Measurements from ENCODE around the gene PDE2A.

The PDE2A gene

GRCh38 chr11:72635933-72636332 lies 38.3 kb downstream of the PDE2A start:
- ChIA-PET CTCF (interaction anchor here (1.3 kb wide), 1 partner anchor 165 kb away, joined by 4 read pairs; no protein-coding TSS in a partner anchor), POLR2A (ENCODE audit: low non-redundant PET) (no interaction called here)
- no peak overlapping the region for H3K27ac ChIP-seq
- no peak for TF ChIP-seq CTCF (conservative IDR thresholded peaks at IDR 0.05; ENCODE audit: low read depth)
- DNase-seq (ENCODE audit: low spot score): no peak

DNA sequence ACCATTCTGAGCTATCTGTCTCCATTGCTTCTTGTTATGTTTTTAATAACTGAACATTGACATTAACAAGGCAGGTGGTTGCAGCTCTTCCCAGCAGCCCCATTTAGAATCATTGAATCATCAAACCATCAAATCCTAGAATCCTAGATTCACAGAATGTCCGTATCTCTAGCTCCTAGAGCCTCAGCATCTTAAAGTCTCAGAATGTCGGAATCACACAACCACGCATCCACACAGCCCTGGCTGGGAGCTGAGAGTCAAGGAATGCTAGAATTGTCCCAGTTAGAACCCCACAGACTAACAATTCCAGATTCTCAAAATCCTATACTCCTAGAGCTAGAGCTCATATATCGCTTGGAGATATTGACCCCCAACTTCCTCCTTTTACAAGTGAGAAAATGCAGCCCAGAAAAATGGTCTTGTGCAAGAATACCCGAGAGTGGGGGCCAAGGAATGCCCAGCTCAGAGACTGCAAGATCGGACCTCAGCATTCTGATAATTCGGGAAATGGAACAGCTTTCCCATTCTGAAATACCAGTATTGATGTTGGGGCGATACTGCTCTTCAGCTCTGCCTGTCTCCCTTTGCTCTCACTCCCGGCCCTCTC lies 38.8 kb downstream of the PDE2A start:
- TF ChIP-seq CTCF (conservative IDR thresholded peaks at IDR 0.05; ENCODE audit: low read depth): no peak
- no peak overlapping the region for H3K27ac ChIP-seq
- DNase-seq (ENCODE audit: low spot score): no peak
- ChIA-PET POLR2A (ENCODE audit: low non-redundant PET) (no interaction called here), CTCF (interaction anchor here (1.3 kb wide), 1 partner anchor 164 kb away, joined by 4 read pairs; no protein-coding TSS in a partner anchor)

DNA sequence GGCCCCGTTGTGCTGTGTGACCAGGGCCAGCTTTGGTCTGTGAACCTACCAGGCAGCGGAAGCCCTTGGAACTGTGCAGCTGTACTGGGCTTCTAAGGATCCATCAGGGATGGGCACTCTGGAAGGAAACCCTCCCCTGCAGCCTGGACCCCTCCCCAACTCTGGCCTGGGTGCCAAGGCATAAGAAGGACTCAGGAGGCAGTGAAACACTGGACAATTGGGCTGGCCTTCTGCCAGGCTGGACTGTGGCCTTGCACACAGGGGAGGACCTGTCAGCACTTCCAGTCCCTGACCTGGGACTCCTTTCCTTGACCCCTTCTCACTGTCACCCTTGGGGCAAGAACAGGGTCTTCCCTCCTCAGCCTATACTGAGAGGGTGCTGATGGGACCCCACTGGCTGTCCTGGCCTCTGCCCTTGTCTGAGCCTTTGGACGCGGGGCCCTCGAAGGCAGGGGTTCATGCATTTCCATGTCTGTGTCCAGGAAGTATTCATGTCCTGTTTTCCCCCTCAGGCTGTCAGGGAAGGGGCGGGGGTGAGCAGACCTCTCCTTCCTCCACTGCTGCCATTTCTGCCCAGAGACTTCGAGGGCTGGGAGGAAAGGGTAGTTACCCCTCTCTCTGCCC lies 39.6 kb downstream of the PDE2A start:
- DNase-seq (ENCODE audit: low spot score): no peak
- no peak overlapping the region for H3K27ac ChIP-seq
- POLR2A ChIA-PET (ENCODE audit: low non-redundant PET): no interaction called here
- no peak for TF ChIP-seq CTCF (conservative IDR thresholded peaks at IDR 0.05; ENCODE audit: low read depth)
- CTCF ChIA-PET: no interaction called here

- H3K27ac ChIP-seq: no peak overlapping the region
- TF ChIP-seq CTCF (conservative IDR thresholded peaks at IDR 0.05; ENCODE audit: low read depth): no peak
- ChIA-PET CTCF (no interaction called here), POLR2A (ENCODE audit: low non-redundant PET) (no interaction called here)
- no peak for DNase-seq (ENCODE audit: low spot score)
Measured at GRCh38 chr11:72634016-72634415, 40.2 kb downstream of the PDE2A start.

- DNase-seq (ENCODE audit: low spot score): no peak
- ChIA-PET POLR2A (ENCODE audit: low non-redundant PET) (no interaction called here), CTCF (no interaction called here)
- no peak overlapping the region for H3K27ac ChIP-seq
- TF ChIP-seq CTCF (conservative IDR thresholded peaks at IDR 0.05; ENCODE audit: low read depth): no peak
Measured at GRCh38 chr11:72633068-72633467, 41.2 kb downstream of the PDE2A start.

DNA sequence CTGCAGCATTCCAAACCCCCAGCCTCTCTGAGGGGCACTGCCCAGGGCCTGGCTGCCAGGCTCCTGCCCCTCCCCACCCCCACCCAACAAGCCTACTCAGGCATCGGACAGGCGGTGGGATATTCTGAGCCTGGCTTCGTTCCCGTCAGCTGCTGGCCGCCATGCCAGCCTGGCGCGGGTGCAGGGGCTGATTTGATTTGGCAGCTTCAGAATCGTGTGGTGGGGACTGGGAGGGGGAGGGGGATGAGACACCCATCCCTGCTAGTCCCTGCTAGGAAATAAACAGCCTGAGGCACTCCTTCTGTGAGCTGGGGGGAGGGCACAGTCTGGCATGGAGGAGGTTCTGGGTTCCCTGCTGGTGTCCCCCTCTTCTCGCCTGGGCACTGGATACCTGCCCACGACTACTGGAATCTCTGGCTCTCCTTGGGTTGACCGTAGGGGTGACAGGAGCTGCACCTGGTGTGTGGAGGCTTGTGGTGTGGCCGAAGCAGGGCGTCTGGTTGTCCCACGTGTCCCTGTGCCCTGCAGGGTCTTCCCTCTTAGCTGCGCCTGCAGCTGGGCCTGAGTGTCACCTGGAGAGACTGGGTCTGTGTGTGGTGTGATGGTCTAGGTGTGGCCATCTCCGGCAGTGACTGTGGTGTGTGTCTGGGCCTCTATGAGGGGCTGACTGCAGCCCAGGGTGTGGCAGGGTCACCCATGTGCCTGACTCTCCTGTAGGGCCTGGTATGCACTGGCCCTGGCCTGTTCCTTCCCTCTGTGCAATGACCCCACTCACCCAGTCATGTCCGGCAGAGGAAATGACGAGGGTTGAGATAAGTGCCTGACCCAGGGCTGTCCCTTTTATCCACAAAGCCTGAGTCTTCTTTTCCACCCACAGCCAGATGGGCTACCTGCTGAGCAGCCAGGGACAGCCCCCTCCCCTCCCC lies 42.2 kb downstream of the PDE2A start:
- POLR2A ChIA-PET (ENCODE audit: low non-redundant PET): no interaction called here
- no peak overlapping the region for H3K27ac ChIP-seq
- no peak for DNase-seq (ENCODE audit: low spot score)
- no peak for TF ChIP-seq CTCF (conservative IDR thresholded peaks at IDR 0.05; ENCODE audit: low read depth)
- CTCF ChIA-PET: no interaction called here
